HG03025 (cell line): Measurements from ENCODE around the gene P2RY6.
"Not testable (repeated sequence)": the region's sequence is repeated elsewhere in the genome, so short reads cannot be mapped to it uniquely, and the experiment has no call there.

ENCODE experiments used
- ATAC-seq: cut with Tn5 transposase; IDR thresholded peaks from one replicate; pipeline ENCODE4 v1.9.1; 2021; ENCODE audit warnings: mild to moderate bottlenecking, moderate library complexity; ENCODE audit not compliant: unreplicated experiment, low FRiP score

Gene P2RY6, protein sequence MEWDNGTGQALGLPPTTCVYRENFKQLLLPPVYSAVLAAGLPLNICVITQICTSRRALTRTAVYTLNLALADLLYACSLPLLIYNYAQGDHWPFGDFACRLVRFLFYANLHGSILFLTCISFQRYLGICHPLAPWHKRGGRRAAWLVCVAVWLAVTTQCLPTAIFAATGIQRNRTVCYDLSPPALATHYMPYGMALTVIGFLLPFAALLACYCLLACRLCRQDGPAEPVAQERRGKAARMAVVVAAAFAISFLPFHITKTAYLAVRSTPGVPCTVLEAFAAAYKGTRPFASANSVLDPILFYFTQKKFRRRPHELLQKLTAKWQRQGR

DNA sequence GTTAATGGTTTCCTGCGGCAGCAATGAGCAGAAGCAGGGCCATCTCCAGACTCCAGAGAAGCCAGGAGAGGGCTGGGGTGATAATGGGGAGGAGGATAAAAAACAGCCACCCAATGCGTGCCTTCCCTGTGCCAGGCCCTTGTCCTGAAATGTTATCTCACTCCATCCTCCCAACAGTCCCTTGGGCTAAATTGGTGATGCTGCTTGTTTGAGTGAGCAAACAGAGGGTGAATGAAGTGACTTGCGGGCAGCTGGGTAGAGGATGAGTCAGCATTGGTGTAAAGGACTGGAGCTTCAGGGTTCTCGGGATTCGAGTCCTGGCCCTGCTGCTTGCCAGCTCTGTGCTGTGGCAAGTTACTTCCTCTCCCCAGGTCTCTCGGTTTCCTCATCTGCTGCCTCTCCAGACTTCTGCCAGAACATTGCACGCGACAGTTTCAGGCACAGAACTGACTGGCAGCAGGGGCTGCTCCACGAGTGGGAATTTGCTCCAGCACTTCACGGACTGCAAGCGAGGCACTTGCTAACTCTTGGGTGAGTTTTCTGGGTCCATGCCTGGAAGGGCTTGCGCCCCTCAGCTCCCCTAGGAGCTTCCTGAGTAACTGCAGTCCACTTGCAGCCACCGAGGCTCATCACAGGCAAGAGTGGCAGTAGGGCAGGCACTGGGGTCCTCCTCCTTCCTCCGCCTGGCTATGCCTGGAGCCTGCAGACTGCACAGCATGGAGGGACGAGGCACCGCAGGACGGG lies at the start of gene P2RY6:
Gene P2RY6 (plus strand): TSS at position 403 of the 744 bp plus-strand sequence. CDS start 24,181 bp downstream, outside the sequence.
- ATAC-seq = no peak

DNA sequence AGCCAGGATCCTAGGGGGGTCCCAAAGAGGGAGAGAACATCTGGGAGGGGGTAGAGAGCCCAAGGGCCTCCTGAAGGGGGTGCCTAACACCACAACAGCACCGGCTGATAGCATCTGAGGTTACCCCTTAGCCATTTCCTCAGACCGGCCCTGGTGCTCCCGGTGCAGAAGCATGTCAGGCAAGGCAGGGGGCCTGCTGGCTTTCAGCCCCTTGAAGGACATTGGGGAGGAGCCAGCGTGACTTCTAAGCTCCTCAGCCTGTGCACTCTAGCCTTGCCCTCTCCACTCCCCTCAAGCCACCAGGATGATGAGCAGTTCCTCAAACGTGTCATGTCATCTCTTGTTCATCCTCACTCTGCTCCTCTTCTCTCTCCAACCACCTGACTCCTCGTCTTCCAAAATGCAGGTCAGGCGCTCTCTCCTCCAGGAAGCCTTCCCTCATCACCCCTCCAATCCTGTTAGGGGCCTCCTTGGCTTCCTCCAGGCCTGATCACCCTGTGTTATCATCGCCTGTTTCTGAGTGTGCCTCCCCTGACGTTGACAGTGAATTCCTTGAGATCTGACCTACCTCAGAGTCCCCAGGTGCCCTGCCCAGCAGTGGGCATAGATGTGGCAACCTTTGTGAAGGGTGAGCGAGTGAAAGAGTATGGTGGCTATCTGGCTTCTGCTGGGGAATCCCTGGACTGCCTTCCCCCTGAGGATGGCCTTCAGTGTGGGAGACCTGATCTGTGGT lies 48.0 kb upstream of the P2RY6 start:
- ATAC-seq = no peak

DNA sequence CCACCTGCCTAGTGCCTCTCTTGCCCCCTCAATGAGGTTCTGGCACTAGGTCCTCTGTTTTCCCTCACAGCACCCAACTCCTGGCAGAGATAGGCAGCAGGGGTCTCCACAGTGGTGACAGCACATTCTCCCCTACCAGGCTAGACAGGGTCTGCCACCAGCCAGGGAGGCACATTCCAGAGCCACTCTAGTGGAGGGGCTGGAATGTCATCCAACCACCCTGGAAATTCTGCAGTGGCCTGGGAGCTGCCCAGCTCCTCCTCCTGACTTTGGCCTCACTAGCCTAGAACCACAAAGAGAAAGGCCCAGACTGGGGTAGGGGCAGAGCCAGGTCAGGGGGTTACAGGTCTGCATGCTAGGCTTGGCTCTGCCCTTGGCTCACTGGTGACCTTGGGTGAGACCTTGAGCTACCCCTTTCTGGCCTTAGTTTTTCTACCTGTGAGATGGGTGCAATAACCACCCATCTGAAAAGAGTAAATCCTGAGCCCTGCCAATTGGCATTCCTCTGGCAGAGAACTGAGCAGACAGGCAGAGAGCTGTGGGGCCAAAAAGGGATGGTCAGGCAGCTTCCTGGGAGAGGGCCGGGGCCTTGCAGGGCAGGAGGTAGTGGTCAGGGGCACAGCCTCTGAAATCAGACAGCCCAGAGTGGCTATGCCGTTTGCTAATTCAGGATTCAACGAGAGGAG lies 47.0 kb upstream of the P2RY6 start:
- ATAC-seq = no peak

DNA sequence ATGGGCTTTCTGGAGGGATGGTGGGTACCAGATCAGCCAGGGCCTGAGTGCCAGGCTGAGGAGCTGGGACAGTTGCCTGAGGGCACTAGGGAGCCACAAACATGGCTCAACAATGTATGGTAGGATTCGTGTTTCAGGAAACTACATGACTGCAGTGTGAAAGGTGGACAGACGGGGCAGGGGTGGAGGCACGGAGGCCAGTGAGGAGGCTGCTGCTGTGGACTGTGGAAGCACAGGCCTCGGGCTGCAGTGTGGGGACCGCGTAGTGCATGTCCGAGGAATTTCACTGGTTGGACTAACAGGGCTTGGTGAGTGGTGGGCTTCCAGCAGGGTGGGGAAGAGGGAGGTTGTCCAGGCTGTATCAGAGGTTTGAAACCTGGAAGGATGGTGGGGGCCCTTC lies 46.3 kb upstream of the P2RY6 start:
- ATAC-seq = no peak

DNA sequence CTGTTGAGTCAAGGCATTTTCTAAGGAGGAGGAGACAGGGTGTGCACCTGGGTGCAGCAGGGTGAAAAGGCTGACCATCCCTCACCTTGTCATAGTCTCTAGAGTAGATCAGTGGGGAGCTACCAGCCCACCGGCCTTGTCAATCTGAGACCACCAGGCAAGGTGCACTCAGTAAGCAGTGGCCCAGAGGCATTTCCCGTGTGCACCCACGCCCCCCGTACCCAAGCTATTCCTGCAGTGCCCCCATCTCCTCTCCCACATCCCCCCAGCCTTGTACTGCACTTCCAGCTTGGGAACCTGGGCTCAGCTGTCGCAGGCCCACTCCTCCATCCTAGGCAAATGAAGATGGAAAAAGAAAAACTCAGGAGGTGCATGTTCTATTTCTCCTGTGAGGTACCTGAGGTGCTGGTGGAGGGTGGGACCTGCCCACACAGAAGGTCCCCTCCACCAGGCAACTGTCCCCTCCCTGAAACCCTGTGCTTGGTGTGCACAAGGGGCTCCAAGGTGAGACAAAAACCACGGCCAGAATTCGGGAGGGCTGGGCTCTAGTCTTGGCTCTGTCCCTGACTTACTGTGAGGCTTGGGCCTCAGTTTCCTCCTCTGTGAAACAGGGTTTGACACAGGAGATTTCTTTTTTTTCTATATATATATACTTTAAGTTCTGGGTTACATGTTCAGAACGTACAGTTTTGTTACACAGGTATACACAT lies 45.7 kb upstream of the P2RY6 start:
- ATAC-seq = no peak

DNA sequence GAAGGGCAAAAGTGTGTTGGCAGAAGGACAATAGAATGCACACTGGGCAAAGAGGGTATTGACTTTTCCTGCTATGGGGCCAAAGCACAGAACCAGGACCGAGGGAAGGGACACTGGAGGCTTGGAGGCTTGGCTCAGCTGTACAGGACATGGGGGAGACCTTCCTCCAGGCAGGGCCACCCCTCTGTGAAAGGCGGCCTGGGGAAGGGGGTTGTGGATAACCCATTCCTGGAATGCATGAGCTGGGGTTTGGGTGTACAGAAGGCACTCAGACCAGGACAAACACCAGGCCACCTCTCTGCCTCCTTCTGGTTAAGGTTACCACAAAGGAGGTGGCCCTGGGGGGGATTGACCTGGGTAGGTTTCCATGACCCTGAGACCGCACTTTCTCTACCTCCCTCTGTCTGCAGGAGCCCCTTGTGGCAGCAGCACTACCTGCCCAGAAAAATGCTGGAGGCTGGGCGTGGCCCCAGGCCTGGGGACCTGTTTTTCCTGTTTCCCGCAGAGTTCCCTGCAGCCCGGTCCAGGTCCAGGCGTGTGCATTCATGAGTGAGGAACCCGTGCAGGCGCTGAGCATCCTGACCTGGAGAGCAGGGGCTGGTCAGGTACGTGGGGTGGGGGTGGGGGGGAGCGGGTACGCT lies 44.4 kb upstream of the P2RY6 start:
- no peak for ATAC-seq

DNA sequence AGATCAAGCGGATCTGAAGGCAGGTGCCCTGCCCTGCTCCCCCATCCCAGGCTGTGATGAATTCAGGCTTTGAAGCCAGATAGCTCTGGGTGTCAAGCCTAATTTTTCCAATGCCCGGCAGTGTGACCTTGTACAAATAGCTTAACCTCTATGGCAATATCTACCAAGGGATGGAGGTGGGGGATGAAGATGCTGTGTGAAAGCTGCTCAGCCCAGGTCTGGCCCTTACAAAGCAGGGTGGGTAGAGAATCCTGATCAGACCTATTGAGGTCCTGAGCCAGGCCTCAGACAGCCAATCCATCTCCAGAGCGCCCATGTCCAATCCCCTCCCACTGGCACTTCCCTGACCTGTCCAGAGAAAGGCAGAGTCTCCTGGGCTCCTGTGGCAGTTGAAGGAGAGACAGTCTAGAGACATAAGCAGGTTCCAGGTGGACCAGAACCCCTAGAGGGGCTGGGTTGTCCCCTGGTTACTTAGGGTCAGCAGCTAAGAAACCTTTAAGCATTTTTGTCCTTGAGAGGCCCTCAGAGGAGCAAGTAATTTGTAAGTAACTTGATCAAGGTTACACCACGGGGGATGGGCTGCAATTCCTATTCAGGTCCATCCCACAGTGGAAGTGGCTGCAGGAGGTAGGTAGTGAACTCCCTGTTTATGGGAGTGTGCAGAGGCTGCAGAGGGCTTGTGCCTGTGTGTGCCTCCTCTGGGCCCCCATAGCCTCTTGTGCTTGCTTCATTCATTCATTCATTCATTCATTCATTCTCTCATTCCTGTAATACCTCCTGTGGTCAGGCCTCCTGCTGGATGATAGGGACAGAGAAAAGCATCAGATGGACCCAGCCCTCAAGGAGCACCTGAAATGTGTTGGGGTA lies 43.6 kb upstream of the P2RY6 start:
- no peak for ATAC-seq

DNA sequence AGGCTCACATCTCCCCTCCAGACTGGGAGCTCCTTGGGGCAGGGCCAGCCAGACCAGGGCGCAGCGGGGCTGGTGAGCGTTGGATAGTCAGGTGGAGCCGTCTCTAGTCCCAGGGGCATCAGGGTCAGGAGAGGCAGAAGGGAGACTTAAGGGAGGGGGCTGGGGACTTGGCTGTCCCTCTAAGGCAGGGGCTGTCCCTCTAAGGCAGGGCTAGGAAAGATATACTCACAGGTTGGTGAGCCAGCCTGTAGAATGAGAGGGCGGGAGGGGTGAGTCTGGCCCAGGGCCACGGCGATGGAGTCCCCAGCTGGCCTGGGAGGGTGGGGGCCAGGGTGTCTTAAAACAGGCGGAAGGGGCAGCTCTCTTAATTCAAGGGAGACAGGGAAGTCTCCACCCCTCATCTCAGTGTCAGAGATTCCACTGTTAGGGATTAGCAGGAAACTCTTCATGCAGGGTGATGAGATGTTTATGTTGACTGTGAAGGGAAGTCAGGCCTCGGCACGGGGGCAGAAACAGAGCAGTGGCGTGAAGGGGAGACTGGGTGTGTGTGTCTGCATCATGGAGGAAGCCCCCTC lies 42.7 kb upstream of the P2RY6 start:
- ATAC-seq = no peak

DNA sequence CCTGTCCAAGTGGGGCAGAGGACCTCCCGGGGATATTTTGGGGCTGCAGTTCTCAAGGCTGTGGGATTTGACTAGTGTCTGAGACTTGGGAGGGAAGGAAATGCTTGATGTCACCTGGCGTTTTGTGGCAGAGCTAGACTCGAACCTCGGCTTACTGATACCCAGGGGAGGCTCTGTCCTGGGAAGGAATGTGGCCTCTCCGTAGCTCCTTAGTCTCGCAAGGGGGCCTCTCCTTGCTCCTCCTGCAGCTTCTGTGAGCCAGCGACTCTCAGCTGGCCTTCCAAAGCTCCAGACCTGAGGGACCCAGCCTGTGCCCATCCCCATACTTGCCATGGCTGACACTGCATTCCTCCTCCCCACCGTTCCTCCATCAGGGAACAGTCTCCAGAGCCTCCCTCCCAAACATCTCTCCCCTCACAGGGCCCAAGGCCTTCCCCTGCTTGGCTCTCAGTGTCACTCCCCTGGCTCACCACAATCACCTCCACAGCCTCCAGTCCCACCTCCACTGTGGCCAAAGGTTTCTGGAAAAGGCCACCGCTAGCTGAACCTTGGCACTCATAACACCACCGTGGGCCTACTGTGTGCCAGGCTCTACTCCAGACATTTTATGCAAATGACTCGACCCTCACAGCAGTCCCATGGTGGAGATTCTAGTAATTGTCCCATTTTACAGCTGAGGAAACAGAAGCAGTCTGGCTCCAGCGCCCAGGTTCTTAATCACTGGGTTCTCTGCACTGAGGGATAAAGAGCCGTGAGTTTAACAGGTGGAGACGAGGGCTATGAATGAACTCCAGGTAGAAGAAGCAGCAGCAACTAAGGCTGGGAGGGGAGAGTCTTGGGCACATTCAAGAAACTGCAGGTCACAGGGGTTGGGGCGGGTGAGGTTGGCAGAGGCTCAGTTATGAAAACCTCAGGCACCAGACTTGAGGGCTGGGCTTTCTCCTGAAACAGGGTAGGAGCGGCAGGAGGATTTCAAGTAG lies 42.0 kb upstream of the P2RY6 start:
- ATAC-seq = no peak

DNA sequence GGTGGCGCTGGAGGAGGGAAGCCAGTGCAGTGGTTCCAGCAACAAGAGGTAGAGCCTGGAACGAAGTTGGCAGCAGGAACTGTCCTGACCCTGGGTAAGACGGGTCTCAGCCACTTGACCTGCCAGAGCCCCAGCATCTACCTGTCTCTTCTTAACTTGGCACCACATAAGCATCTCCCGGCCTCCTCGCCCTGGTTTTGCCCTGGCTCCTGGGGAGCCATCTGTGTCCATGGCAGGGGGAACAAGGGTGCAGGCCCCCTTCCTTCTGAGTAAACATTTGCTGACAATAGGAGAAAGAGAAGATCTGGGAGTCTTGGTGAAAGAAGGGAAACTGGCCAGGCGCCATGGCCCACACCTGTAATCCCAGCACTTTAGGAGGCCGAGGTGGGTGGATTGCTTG lies 41.2 kb upstream of the P2RY6 start:
- no peak for ATAC-seq

DNA sequence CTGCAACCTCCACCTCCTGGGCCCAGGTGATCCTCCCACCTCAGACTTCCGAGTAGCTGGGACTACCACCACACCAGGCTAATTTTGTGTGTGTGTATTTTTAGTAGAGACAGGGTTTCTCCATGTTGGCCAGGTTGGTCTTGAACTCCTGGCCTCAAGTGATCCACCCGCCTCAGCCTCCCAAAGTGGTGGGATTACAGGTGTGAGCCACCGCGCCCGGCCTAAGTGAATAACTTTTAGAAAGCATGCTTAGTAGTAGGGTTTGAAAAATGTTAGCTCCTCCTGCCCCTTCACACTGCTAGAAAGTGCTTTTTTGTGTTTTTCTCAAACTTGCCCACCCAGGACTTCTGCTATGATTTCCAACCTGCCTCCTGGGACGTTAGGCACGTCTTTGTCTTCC lies 39.7 kb upstream of the P2RY6 start:
- ATAC-seq = not testable (repeated sequence)

DNA sequence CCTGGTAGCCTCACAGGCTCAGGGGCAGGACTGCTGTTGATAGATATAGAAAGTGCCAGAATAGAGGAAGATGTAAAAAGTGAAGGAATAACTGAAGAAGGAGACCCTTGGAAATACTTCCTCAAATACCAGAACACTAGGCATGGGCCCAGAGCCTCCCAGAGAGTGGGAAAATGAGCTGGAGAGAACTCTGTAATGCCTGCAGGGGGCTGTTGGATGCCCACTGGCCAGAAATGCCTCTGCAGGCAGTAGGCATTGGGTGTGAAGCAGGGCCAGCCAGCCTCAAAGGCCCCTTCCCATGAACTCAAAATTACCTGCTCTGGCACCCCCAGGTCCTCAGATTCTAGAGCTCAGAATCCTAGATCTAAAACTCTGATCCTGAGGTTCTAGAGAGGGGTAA lies 38.9 kb upstream of the P2RY6 start:
- no peak for ATAC-seq

DNA sequence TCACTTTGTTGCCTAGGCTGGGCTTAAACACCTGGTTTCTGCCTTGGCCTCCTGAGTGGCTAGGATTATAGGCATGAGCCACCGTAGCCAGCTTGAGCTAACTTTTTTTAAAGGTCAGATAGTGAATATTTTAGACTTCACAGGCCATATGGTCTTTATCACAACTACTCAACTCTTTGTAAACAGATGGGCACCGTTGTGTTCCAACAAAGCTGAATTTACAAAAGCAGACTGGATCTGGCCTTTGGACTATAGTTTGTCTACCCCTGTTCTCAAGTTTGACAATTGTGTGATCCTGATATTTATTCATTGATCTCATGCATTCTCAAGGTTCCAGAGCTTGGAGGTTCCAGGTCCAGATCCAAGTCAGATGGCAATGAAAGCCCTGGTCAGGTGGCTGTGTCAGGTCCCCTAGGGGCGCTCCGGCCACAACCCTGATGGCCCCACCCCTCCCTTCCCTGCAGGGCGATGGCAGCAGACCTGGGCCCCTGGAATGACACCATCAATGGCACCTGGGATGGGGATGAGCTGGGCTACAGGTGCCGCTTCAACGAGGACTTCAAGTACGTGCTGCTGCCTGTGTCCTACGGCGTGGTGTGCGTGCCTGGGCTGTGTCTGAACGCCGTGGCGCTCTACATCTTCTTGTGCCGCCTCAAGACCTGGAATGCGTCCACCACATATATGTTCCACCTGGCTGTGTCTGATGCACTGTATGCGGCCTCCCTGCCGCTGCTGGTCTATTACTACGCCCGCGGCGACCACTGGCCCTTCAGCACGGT lies 38.3 kb upstream of the P2RY6 start:
- no peak for ATAC-seq

DNA sequence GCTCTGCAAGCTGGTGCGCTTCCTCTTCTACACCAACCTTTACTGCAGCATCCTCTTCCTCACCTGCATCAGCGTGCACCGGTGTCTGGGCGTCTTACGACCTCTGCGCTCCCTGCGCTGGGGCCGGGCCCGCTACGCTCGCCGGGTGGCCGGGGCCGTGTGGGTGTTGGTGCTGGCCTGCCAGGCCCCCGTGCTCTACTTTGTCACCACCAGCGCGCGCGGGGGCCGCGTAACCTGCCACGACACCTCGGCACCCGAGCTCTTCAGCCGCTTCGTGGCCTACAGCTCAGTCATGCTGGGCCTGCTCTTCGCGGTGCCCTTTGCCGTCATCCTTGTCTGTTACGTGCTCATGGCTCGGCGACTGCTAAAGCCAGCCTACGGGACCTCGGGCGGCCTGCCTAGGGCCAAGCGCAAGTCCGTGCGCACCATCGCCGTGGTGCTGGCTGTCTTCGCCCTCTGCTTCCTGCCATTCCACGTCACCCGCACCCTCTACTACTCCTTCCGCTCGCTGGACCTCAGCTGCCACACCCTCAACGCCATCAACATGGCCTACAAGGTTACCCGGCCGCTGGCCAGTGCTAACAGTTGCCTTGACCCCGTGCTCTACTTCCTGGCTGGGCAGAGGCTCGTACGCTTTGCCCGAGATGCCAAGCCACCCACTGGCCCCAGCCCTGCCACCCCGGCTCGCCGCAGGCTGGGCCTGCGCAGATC lies 37.5 kb upstream of the P2RY6 start:
- ATAC-seq = no peak

DNA sequence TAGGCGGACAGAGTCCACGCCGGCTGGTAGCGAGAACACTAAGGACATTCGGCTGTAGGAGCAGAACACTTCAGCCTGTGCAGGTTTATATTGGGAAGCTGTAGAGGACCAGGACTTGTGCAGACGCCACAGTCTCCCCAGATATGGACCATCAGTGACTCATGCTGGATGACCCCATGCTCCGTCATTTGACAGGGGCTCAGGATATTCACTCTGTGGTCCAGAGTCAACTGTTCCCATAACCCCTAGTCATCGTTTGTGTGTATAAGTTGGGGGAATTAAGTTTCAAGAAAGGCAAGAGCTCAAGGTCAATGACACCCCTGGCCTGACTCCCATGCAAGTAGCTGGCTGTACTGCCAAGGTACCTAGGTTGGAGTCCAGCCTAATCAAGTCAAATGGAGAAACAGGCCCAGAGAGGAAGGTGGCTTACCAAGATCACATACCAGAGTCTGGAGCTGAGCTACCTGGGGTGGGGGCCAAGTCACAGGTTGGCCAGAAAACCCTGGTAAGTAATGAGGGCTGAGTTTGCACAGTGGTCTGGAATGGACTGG lies 36.8 kb upstream of the P2RY6 start:
- ATAC-seq = no peak
